H1 (cell line): ENCODE results near the gene GNAI1. TPM values are rescaled to one million over a fixed set of nuclear protein-coding genes. Genes with fewer than 3 reads are reported as not detected.

ENCODE experiments used
- CHD1 ChIP-seq: IDR thresholded peaks from 2 replicates; pipeline ENCODE4 v1.6.1; 2012; ENCODE audit warnings: low read depth, low read length, improper control_type of control experiment
- polyA plus RNA-seq, 7 experiments: library from polyadenylated mRNA; depleted of rRNA in 3 of 7; stranded (reverse) in 5 of 7; unstranded in 2 of 7; fragments of >200 nt in 5 of 7; fragments of 200-250 nt in 2 of 7; gene quantifications; 1 replicate in 5 of 7; 2 replicates in 1 of 7; 4 replicates in 1 of 7; pipeline versions ENCODE4 v1.2.1 to v1.2.3, GENCODE V29; 2011 to 2013; ENCODE audit warnings: missing spikeins in 2 of 7, mixed read lengths in 2 of 7
- total RNA-seq: library from RNA; stranded (reverse); fragmentation: NEBNext Ultra II Directional; extraction: Animal tissue kit (Norgen Biotek cat#: 25700); gene quantifications from 2 replicates; pipeline ENCODE4 v1.2.1, GENCODE V29; 2021
- TF ChIP-seq, protein P1 (sequence below): fragments of 300-600 bp; sonication (generic); IDR thresholded peaks from 2 replicates; pipeline ENCODE4 v1.7.1; 2012; ENCODE audit warnings: low read length, moderate library complexity, mild to moderate bottlenecking, inconsistent platforms; ENCODE audit not compliant: insufficient replicate concordance

GNAI1 gene
- total and polyA plus RNA-seq, 2 of the 8 experiments (the other 6 are each of a cell fraction or from before 2014, with no cell fraction given), result 8.0 to 29.5 TPM

DNA sequence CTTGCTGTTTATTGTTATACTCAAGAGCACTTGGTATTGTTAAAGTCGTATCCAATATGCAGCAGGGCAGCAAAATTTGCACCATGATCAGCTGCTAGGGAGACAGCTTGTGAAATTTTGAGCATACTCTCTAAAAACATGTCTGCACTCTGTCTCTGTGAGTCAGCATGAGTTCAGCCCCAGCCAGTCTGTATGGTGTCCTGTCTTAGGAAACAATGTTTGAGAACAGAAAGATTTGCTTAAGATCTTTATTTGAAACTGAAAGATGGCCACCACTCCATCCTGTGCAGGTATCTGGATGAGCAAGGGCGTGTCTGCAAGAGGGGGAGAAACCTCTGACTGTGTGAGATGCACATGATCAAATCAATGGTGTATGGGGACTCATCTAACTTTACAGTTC, 97.1 kb downstream of the GNAI1 start (continued):
- TF ChIP-seq, protein P1, sequence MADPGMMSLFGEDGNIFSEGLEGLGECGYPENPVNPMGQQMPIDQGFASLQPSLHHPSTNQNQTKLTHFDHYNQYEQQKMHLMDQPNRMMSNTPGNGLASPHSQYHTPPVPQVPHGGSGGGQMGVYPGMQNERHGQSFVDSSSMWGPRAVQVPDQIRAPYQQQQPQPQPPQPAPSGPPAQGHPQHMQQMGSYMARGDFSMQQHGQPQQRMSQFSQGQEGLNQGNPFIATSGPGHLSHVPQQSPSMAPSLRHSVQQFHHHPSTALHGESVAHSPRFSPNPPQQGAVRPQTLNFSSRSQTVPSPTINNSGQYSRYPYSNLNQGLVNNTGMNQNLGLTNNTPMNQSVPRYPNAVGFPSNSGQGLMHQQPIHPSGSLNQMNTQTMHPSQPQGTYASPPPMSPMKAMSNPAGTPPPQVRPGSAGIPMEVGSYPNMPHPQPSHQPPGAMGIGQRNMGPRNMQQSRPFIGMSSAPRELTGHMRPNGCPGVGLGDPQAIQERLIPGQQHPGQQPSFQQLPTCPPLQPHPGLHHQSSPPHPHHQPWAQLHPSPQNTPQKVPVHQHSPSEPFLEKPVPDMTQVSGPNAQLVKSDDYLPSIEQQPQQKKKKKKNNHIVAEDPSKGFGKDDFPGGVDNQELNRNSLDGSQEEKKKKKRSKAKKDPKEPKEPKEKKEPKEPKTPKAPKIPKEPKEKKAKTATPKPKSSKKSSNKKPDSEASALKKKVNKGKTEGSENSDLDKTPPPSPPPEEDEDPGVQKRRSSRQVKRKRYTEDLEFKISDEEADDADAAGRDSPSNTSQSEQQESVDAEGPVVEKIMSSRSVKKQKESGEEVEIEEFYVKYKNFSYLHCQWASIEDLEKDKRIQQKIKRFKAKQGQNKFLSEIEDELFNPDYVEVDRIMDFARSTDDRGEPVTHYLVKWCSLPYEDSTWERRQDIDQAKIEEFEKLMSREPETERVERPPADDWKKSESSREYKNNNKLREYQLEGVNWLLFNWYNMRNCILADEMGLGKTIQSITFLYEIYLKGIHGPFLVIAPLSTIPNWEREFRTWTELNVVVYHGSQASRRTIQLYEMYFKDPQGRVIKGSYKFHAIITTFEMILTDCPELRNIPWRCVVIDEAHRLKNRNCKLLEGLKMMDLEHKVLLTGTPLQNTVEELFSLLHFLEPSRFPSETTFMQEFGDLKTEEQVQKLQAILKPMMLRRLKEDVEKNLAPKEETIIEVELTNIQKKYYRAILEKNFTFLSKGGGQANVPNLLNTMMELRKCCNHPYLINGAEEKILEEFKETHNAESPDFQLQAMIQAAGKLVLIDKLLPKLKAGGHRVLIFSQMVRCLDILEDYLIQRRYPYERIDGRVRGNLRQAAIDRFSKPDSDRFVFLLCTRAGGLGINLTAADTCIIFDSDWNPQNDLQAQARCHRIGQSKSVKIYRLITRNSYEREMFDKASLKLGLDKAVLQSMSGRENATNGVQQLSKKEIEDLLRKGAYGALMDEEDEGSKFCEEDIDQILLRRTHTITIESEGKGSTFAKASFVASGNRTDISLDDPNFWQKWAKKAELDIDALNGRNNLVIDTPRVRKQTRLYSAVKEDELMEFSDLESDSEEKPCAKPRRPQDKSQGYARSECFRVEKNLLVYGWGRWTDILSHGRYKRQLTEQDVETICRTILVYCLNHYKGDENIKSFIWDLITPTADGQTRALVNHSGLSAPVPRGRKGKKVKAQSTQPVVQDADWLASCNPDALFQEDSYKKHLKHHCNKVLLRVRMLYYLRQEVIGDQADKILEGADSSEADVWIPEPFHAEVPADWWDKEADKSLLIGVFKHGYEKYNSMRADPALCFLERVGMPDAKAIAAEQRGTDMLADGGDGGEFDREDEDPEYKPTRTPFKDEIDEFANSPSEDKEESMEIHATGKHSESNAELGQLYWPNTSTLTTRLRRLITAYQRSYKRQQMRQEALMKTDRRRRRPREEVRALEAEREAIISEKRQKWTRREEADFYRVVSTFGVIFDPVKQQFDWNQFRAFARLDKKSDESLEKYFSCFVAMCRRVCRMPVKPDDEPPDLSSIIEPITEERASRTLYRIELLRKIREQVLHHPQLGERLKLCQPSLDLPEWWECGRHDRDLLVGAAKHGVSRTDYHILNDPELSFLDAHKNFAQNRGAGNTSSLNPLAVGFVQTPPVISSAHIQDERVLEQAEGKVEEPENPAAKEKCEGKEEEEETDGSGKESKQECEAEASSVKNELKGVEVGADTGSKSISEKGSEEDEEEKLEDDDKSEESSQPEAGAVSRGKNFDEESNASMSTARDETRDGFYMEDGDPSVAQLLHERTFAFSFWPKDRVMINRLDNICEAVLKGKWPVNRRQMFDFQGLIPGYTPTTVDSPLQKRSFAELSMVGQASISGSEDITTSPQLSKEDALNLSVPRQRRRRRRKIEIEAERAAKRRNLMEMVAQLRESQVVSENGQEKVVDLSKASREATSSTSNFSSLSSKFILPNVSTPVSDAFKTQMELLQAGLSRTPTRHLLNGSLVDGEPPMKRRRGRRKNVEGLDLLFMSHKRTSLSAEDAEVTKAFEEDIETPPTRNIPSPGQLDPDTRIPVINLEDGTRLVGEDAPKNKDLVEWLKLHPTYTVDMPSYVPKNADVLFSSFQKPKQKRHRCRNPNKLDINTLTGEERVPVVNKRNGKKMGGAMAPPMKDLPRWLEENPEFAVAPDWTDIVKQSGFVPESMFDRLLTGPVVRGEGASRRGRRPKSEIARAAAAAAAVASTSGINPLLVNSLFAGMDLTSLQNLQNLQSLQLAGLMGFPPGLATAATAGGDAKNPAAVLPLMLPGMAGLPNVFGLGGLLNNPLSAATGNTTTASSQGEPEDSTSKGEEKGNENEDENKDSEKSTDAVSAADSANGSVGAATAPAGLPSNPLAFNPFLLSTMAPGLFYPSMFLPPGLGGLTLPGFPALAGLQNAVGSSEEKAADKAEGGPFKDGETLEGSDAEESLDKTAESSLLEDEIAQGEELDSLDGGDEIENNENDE, result no peak
- no peak for TF ChIP-seq CHD1
